Endothelial cell of umbilical vein (primary cell): Measurements from ENCODE around the gene BCAS3. TPM values are rescaled to one million over a fixed set of nuclear protein-coding genes. Genes with fewer than 3 reads are reported as not detected.

ENCODE experiments used
- BruUV-seq: library from RNA; stranded (reverse); fragments of 400-500 nt; replicated peaks from 2 replicates; lab custom pipeline; 2021; lab: Mats Ljungman, UMichigan
- CTCF ChIA-PET: fragments of 300-600, 350-600 bp; sonication (Branson Sonifier 250); formaldehyde crosslinking; loops from one replicate; lab custom pipeline; 2021; ENCODE audit warnings: antibody characterized with exemption, inconsistent platforms; lab: Charles Lee
- POLR2A ChIA-PET: fragments of 300-600, 350-600 bp; sonication (Branson Sonifier 250); formaldehyde crosslinking; loops from one replicate; lab custom pipeline; 2021; ENCODE audit warnings: antibody characterized with exemption, inconsistent platforms; lab: Charles Lee
- DNase-seq: peaks from one replicate; pipeline ENCODE4 v3.0.0-alpha.2; 2011; ENCODE audit warnings: low read depth, low spot score
- FAIRE-seq: peaks from 2 replicates; lab custom pipeline; 2011; peaks lifted over from hg19 to GRCh38; lab: Jason Lieb, UNC
- H2AFZ ChIP-seq: 2 replicates; pipeline ENCODE4 v1.6.0; 2012; ENCODE audit warnings: low read depth, low read length, control low read depth, inconsistent platforms
- H3K27ac ChIP-seq: 2 replicates; pipeline ENCODE4 v1.5.1; 2011; ENCODE audit warnings: low read depth, mild to moderate bottlenecking, control low read depth, low read length, moderate library complexity; ENCODE audit not compliant: insufficient read depth
- H3K27me3 ChIP-seq, 2 experiments: 2 replicates each; pipeline versions ENCODE4 v1.6.0 to v1.6.1; 2011; ENCODE audit warnings: low read length in 2 of 2, mixed read lengths in 1 of 2; ENCODE audit not compliant: control insufficient read depth in 2 of 2, insufficient read depth in 2 of 2
- H3K36me3 ChIP-seq, 2 experiments: 2 replicates in 1 of 2; 3 replicates in 1 of 2; pipeline ENCODE4 v1.5.1; 2011; ENCODE audit warnings: low read length in 2 of 2, mild to moderate bottlenecking in 1 of 2, moderate library complexity in 1 of 2; ENCODE audit not compliant: control insufficient read depth in 2 of 2, insufficient read depth in 2 of 2; ENCODE audit errors: extremely low read depth in 1 of 2
- H3K4me1 ChIP-seq: 3 replicates; pipeline ENCODE4 v1.5.1; 2011; ENCODE audit warnings: mild to moderate bottlenecking, low read length; ENCODE audit not compliant: control insufficient read depth, insufficient read depth; ENCODE audit errors: extremely low read depth
- H3K4me2 ChIP-seq: 2 replicates; pipeline ENCODE4 v1.6.1; 2011; ENCODE audit warnings: low read length, control low read depth, mixed read lengths; ENCODE audit not compliant: insufficient read depth
- H3K4me3 ChIP-seq, 3 experiments: fragments of 200-600 bp in 1 of 3; sonication (generic), shearing (Covaris generic) in 1 of 3; replicated peaks in 1 of 3; 2 replicates each; pipeline ENCODE4 v1.5.1; 2011 to 2016; ENCODE audit warnings: control low read depth in 3 of 3, low read length in 3 of 3, mild to moderate bottlenecking in 2 of 3, inconsistent platforms in 1 of 3, low read depth in 1 of 3, moderate library complexity in 1 of 3; ENCODE audit not compliant: insufficient read depth in 1 of 3
- H3K79me2 ChIP-seq: 2 replicates; pipeline ENCODE4 v1.6.0; 2012; ENCODE audit warnings: low read length, inconsistent platforms; ENCODE audit not compliant: control insufficient read depth, insufficient read depth
- H3K9ac ChIP-seq: replicated peaks from 2 replicates; pipeline ENCODE3; 2011; ENCODE audit warnings: low read length, control low read depth; ENCODE audit not compliant: insufficient read depth; ENCODE audit errors: extremely low read depth
- H3K9me1 ChIP-seq: replicated peaks from 3 replicates; pipeline ENCODE4 v1.6.0; 2011; ENCODE audit warnings: mild to moderate bottlenecking, low read length; ENCODE audit not compliant: control insufficient read depth, insufficient read depth; ENCODE audit errors: extremely low read depth
- H3K9me3 ChIP-seq: replicated peaks from 2 replicates; pipeline ENCODE4 v1.5.1; 2012; ENCODE audit warnings: low read length, inconsistent platforms; ENCODE audit not compliant: control insufficient read depth, insufficient read depth
- H4K20me1 ChIP-seq: replicated peaks from 2 replicates; pipeline ENCODE3; 2011; ENCODE audit warnings: mild to moderate bottlenecking, low read length; ENCODE audit not compliant: control insufficient read depth, insufficient read depth; ENCODE audit errors: extremely low read depth
- CTCF ChIP-seq, 2 donors: IDR thresholded peaks; 1 replicate in 1 of 2; 2 replicates in 1 of 2; pipeline ENCODE4 v1.5.1; 2011; ENCODE audit warnings: low read length in 2 of 2, mild to moderate bottlenecking in 2 of 2, moderate library complexity in 2 of 2, control low read depth in 1 of 2, inconsistent platforms in 1 of 2, low read depth in 1 of 2; ENCODE audit not compliant: insufficient read depth in 1 of 2; ENCODE audit errors: extremely low read depth in 1 of 2
- FOS ChIP-seq: IDR thresholded peaks from 2 replicates; pipeline ENCODE4 v1.6.1; 2011; ENCODE audit warnings: mild to moderate bottlenecking, low read length, moderate library complexity, borderline replicate concordance; ENCODE audit not compliant: insufficient read depth
- GATA2 ChIP-seq: IDR thresholded peaks from 2 replicates; pipeline ENCODE4 v1.7.0; 2011; ENCODE audit warnings: low read depth, mild to moderate bottlenecking, moderate library complexity, mixed read lengths, low read length; ENCODE audit not compliant: insufficient read length, insufficient read depth
- JUN ChIP-seq: IDR thresholded peaks from 2 replicates; pipeline ENCODE4 v1.6.1; 2011; ENCODE audit warnings: borderline replicate concordance, low read depth; ENCODE audit not compliant: insufficient read length, insufficient read depth
- MAX ChIP-seq: IDR thresholded peaks from 2 replicates; pipeline ENCODE4 v1.6.1; 2011; ENCODE audit not compliant: insufficient read depth, insufficient read length
- MYC ChIP-seq: IDR thresholded peaks from one replicate; pipeline ENCODE4 v1.6.1; 2011; ENCODE audit warnings: mild to moderate bottlenecking, low read depth, low read length
- dilution Hi-C: fragments of 300-500 bp; cut with MboI; formaldehyde crosslinking; loops from one replicate; pipeline ENCODE4 v1.15.0; 2019; ENCODE audit warnings: low sequenced_read_pairs; ENCODE audit not compliant: extremely low pct_ligation_motif_present
- intact Hi-C: fragments of 100-400 bp; cut with micrococcal nuclease; formaldehyde crosslinking; loops from one replicate; pipeline ENCODE4 v1.10.0; 2022
- polyA plus RNA-seq, 4 experiments: library from polyadenylated mRNA; depleted of rRNA in 3 of 4; stranded (reverse) in 3 of 4; unstranded in 1 of 4; fragments of >200 nt; gene quantifications; 2 replicates each; pipeline versions ENCODE4 v1.2.1 to v1.2.3, GENCODE V29; 2011 to 2012; ENCODE audit warnings: missing spikeins in 1 of 4
- total RNA-seq: library from RNA; stranded (reverse); gene quantifications from 2 replicates; pipeline ENCODE4 v1.2.3, GENCODE V29; 2021

The BCAS3 gene
- total and polyA plus RNA-seq, 2 donors (not counting 3 experiments of a cell fraction or from before 2014, with no cell fraction given), result 8.2 to 16.0 TPM

- no peak overlapping the region for H3K9ac ChIP-seq
- BruUV-seq, result no TSS peak
- dilution Hi-C loops, result no loop called here
Measured at GRCh38 chr17:61000911-61001310, 323.3 kb downstream of the BCAS3 start.

GRCh38 chr17:61002316-61002736 lies 324.7 kb downstream of the BCAS3 start:
- TF ChIP-seq CTCF (IDR thresholded peaks at IDR 0.05; ENCODE audit: extremely low read depth in 1 of 2, insufficient read depth in 1 of 2, low read depth in 1 of 2, low read length in 2 of 2) (peak in 1 of 2 donors; percentile 20), JUN (no peak), MAX (no peak)
- H4K20me1 ChIP-seq, result no peaks in the 10 kb centered on the region
- no TSS peak for BruUV-seq
- ChIA-PET POLR2A (no interaction called here), CTCF (interaction anchor here (2.4 kb wide), 1 partner anchor 387 kb away, joined by 7 read pairs; no protein-coding TSS in a partner anchor)
- no peak overlapping the region for H3K9ac ChIP-seq
- no peaks in the 10 kb centered on the region for H3K9me3 ChIP-seq
- FAIRE-seq, result no peak
- no peak overlapping the region for H3K27ac ChIP-seq
- no peaks in the 10 kb centered on the region for H3K9me1 ChIP-seq
- peaks cover 1 to 6% of the 10 kb centered on the region in 2 experiments for H3K27me3 ChIP-seq
- no peaks in the 10 kb centered on the region for H3K79me2 ChIP-seq
- peak; percentile 46 for DNase-seq
- no peak overlapping the region for H2AFZ ChIP-seq
- no peak overlapping the region for H3K4me3 ChIP-seq
- H3K36me3 ChIP-seq, result no peaks in the 10 kb centered on the region
- intact Hi-C loops, result loop anchor here (1.0 to 10.0 kb wide), 3 partner anchors 252 to 407 kb away; no protein-coding TSS in a partner anchor
- dilution Hi-C loops, result no loop called here
- H3K4me2 ChIP-seq, result no peak overlapping the region
- H3K4me1 ChIP-seq, result no peaks in the 10 kb centered on the region

More at GRCh38 chr17:61000911-61001310, 323.3 kb downstream of the BCAS3 start:
- Histone ChIP-seq H3K36me3 (no peaks in the 10 kb centered on the region), H3K4me2 (no peak overlapping the region), H3K27me3 (peaks cover 1 to 6% of the 10 kb centered on the region in 2 experiments), H3K4me3 (no peak overlapping the region), H3K9me3 (no peaks in the 10 kb centered on the region), H4K20me1 (no peaks in the 10 kb centered on the region), H3K4me1 (no peaks in the 10 kb centered on the region), H3K79me2 (no peaks in the 10 kb centered on the region), H3K9me1 (no peaks in the 10 kb centered on the region), H2AFZ (no peak overlapping the region), H3K27ac (no peak overlapping the region)
- CTCF ChIA-PET, result interaction anchor here (0.9 to 2.4 kb wide), 10 partner anchors 9 to 411 kb away, joined by 3 to 9 read pairs (median 6); no protein-coding TSS in a partner anchor
- no peak for DNase-seq
- intact Hi-C loops, result loop anchor here (10.0 kb wide), 1 partner anchor 254 kb away; no protein-coding TSS in a partner anchor
- POLR2A ChIA-PET, result no interaction called here
- TF ChIP-seq FOS (no peak), GATA2 (no peak), JUN (no peak), MYC (no peak), MAX (no peak)
- FAIRE-seq, result no peak
